Mucosa of gallbladder (tissue), 1 donor: ENCODE results near the gene TMC1. TPM values are rescaled to one million over a fixed set of nuclear protein-coding genes. Genes with fewer than 3 reads are reported as not detected.

Experiments
- DNase-seq: peaks from one replicate; pipeline ENCODE4 v3.0.0-alpha.2; 2020; ENCODE audit warnings: low spot score
- total RNA-seq: library from RNA; stranded (reverse); gene quantifications from one replicate; pipeline ENCODE4 v1.2.1, GENCODE V29; 2021
- donor health status: DM: no; HTN: no; CAD: no.

The TMC1 gene
- total RNA-seq, 1 donor from 2014 or later = not detected

- no peak for DNase-seq
Observed at GRCh38 chr9:72680593-72681282, 159.3 kb downstream of the TMC1 start.

- no peak for DNase-seq
Observed at GRCh38 chr9:72681283-72681630, 159.8 kb downstream of the TMC1 start.

- no peak for DNase-seq
Observed at GRCh38 chr9:72684615-72685014, 163.2 kb downstream of the TMC1 start.

GRCh38 chr9:72685911-72686310, 164.5 kb downstream of the TMC1 start:
- no peak for DNase-seq

GRCh38 chr9:72687331-72687730, 165.9 kb downstream of the TMC1 start:
- DNase-seq = no peak

GRCh38 chr9:72691671-72692070, 170.3 kb downstream of the TMC1 start:
- DNase-seq = no peak

GRCh38 chr9:72695365-72695764, 174.0 kb downstream of the TMC1 start:
- DNase-seq = no peak

GRCh38 chr9:72696511-72696910, 175.1 kb downstream of the TMC1 start:
- no peak for DNase-seq

GRCh38 chr9:72701510-72701909, 180.1 kb downstream of the TMC1 start:
- DNase-seq = no peak

- no peak for DNase-seq
Observed at GRCh38 chr9:72703574-72703973, 182.2 kb downstream of the TMC1 start.

GRCh38 chr9:72704688-72705375, 183.4 kb downstream of the TMC1 start:
- no peak for DNase-seq

- DNase-seq = no peak
Observed at GRCh38 chr9:72718503-72718902, 197.1 kb downstream of the TMC1 start.

GRCh38 chr9:72721067-72721466, 199.7 kb downstream of the TMC1 start:
- no peak for DNase-seq

GRCh38 chr9:72726947-72727346, 205.5 kb downstream of the TMC1 start:
- no peak for DNase-seq

GRCh38 chr9:72728031-72728770, 206.8 kb downstream of the TMC1 start:
- DNase-seq = no peak

GRCh38 chr9:72733895-72734294, 212.5 kb downstream of the TMC1 start:
- no peak for DNase-seq

- no peak for DNase-seq
Observed at GRCh38 chr9:72734631-72735030, 213.2 kb downstream of the TMC1 start.

- no peak for DNase-seq
Observed at GRCh38 chr9:72743836-72744235, 222.4 kb downstream of the TMC1 start.

- DNase-seq = no peak
Observed at GRCh38 chr9:72749276-72749675, 227.9 kb downstream of the TMC1 start.

- no peak for DNase-seq
Observed at GRCh38 chr9:72751541-72751940, 230.1 kb downstream of the TMC1 start.

- no peak for DNase-seq
Observed at GRCh38 chr9:72753266-72753893, 232.0 kb downstream of the TMC1 start.

GRCh38 chr9:72755836-72756235, 234.4 kb downstream of the TMC1 start:
- DNase-seq = no peak
